HG02623 (cell line): ENCODE measurements around the gene TMEM209.
"Not testable (repeated sequence)": the region's sequence is repeated elsewhere in the genome, so short reads cannot be mapped to it uniquely, and the experiment has no call there.

ENCODE experiments used
- ATAC-seq: cut with Tn5 transposase; IDR thresholded peaks from one replicate; pipeline ENCODE4 v1.9.1; 2021; ENCODE audit warnings: moderate library complexity; ENCODE audit not compliant: unreplicated experiment

The TMEM209 gene

DNA sequence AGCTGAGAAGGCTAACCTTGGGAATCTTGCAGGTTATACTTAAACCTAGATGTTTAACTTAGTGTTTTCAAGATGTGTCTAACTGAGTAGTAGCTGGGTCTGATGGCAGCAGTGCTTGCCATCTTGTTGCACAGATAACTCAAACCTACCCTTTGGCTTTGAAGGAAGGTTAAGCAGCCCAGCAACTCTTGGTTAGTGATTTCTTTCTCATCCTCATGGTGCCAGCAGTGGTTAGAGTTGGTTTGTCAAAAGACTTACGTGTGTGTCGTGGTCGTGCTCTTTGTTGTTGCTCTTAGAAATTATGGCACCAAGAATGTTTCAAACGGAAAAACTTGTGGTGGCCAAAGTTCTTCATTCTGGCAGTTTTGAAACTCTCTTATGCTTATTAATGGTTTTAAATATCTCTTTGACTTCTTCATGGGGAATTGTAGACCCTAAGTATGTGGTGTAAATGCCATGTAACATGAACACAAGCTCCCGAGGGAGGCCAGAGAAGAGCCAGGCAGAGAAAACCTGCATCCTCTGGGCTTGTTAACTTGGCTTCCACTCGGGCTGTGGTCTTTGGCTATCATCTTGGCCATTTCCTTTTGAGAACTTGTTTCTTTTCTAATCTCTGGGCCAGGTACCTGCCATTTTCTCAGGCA, 73.9 kb downstream of the TMEM209 start:
- ATAC-seq: no peak

GRCh38 chr7:130129011-130129411, 76.2 kb downstream of the TMEM209 start:
- ATAC-seq: no peak

- no peak for ATAC-seq
Observed at GRCh38 chr7:130127821-130128317, 77.3 kb downstream of the TMEM209 start.

DNA sequence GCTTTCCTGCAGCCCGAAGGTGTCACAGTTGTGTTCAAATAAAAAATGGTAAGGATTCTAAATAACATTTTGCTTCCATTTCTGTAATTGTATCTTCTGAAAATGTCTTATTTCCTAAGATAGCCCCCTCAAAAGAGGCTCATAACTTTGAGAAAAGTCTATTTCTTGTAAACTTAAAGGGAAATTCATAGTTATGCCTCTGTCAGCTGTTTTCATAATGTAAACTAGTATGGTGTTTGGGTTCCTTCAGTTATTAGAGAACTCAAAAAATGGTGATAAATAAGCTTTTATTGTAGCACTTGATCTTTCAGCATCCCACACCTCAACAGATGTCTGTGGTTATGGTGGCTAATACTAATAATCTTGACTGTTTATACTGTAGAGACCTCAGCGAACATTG, 77.8 kb downstream of the TMEM209 start:
- no peak for ATAC-seq

GRCh38 chr7:130126840-130127239, 78.4 kb downstream of the TMEM209 start:
- not testable (repeated sequence) for ATAC-seq

DNA sequence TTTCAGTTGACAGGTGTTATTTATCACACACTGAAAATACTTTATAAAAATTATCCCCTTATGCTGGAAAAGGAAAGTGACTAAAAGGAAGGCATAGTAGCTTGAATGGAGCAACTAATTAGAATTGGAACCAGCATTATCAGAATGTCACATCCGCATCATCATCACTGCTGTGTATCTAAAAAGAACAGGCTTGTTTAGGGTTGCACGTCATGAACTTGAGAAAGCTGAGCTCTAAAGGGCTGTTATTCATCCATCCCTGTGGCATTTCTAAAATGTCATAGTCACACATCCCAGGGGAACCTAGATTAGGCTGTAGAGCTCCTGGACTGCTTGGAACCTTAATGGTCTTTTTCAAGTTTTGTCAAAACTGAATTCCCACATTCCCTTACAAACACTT, 80.5 kb downstream of the TMEM209 start:
- no peak for ATAC-seq

DNA sequence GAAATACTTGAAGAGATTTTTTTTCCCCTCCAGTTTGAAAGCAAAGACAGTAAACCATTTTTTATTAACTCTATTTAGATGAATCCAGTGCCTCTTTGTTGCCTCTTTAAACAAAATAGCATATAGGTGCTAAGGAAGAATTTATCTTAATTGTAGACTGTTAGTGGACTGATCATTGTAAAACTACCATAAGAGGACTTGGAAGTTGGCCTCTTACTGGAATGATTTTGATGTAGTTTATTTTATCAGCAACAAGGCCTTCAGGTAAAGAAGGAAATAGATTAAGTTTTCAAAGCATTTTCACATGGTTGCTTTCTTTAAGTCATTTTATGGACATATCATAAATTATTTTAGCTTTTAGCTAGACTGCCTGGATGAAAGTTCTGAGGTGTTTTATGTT, 81.7 kb downstream of the TMEM209 start:
- ATAC-seq: no peak

DNA sequence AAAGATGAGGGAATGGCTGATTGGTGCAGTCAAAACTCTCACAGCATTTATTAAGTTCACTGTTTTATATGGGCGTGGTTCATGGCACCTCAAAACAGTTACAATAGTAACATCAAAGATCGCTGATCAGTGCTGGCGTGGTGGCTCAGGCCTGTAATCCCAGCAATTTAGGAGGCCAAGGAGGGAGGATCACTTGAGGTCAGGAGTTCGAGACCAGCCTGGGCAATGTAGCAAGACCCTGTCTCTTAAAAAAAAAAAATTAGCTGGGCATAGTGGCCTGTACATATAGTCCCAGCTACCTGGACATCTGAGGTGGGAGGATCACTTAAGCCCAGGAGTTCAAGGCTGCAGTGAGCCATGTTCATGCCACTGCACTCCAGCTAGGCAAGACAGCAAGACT, 86.4 kb downstream of the TMEM209 start:
- ATAC-seq: no peak

DNA sequence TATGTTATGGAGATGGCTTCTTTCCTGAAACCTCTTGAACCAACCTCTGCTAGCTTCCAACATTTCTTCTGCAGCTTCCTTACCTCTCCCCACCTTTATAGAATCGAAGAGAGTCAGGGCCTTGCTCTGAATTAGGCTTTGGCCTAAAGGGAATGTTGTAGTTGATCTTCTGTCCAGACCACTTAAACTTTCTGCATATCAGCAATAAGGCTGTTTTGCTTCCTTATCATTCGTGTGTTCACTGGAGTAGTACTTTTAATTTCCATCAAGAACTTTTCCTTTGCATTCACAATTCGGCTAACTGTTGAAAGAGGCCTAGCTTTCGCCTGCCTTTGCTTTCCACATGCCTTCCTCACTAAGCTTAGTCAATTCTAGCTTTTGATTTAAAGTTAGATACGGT, 86.9 kb downstream of the TMEM209 start:
- no peak for ATAC-seq

DNA sequence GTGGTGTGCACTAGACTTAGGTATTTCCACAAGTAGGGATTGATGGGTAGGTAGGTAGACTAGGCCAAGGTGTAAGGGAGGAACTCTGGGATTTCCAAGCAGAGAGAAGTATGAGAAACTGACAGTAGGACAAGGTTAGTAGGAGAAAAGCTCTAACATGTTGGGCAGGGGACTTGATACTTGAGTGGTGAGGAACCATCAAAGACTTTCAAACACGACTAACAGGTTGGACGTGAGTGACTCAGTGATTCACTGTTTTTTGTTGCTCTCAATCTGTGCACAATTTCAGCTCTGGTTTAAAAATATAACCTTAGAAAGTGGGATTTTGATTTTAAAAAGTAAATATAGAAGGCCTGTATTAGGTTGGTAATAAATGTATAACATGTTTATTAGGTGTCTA, 90.4 kb downstream of the TMEM209 start:
- ATAC-seq: no peak
